ENCODE measurements around the gene GSTA4. TPM values are rescaled to one million over a fixed set of nuclear protein-coding genes. Genes with fewer than 3 reads are reported as not detected.

The GSTA4 gene
- total and polyA plus RNA-seq, 2 of the 8 experiments (the other 6 are each of a cell fraction or from before 2014, with no cell fraction given) = 13.9 to 21.6 TPM

GRCh38 chr6:52965380-52965779 lies 29.7 kb downstream of the GSTA4 start (continued):
- TF ChIP-seq ZNF274 (IDR thresholded peaks at IDR 0.05; ENCODE audit: borderline replicate concordance, extremely low read depth, low read length) (no peak), SUZ12 (IDR thresholded peaks at IDR 0.05; ENCODE audit: low read length) (no peak), FOSL1 (IDR thresholded peaks at IDR 0.05; ENCODE audit: insufficient read depth, low read depth, low read length) (no peak)

Data from H1 (cell line).